OCI-LY7 (cell line): ENCODE data around the gene LRRC46. TPM values are rescaled to one million over a fixed set of nuclear protein-coding genes. Genes with fewer than 3 reads are reported as not detected.

Source experiments
- BruUV-seq: library from RNA; stranded (reverse); fragments of 400-500 nt; replicated peaks from 2 replicates; lab custom pipeline; 2021; lab: Mats Ljungman, UMichigan
- CTCF ChIA-PET: fragments of 300-600 bp; sonication (Branson Sonifier 250); formaldehyde crosslinking; loops from one replicate; lab custom pipeline; 2022; ENCODE audit warnings: antibody characterized with exemption; ENCODE audit not compliant: unreplicated experiment; lab: Charles Lee
- POLR2A ChIA-PET: fragments of 300-600 bp; sonication (Branson Sonifier 250); formaldehyde crosslinking; loops from one replicate; lab custom pipeline; 2022; ENCODE audit warnings: antibody characterized with exemption; lab: Charles Lee
- DNase-seq: peaks from one replicate; pipeline ENCODE4 v3.0.0-alpha.2; 2015; ENCODE audit warnings: low spot score
- H2AFZ ChIP-seq: fragments of 200-600 bp; sonication (generic), shearing (Covaris generic); 2 replicates; pipeline ENCODE4 v1.6.1; 2014; ENCODE audit warnings: mild to moderate bottlenecking, antibody characterized with exemption, low read length, moderate library complexity
- H3K27ac ChIP-seq: fragments of 200-600 bp; sonication (generic); 2 replicates; pipeline ENCODE4 v1.5.1; 2014; ENCODE audit warnings: mixed run types, low read depth, mild to moderate bottlenecking, moderate library complexity, low read length, inconsistent platforms; ENCODE audit not compliant: poor library complexity, severe bottlenecking
- H3K36me3 ChIP-seq: fragments of 200-600 bp; sonication (generic); 2 replicates; pipeline ENCODE4 v1.6.1; 2014; ENCODE audit warnings: mild to moderate bottlenecking, antibody characterized with exemption, low read length, moderate library complexity, mixed read lengths; ENCODE audit not compliant: insufficient read depth
- H3K4me1 ChIP-seq: fragments of 200-600 bp; sonication (generic); 2 replicates; pipeline ENCODE4 v1.5.1; 2014; ENCODE audit warnings: mild to moderate bottlenecking, low read length; ENCODE audit not compliant: insufficient read depth, poor library complexity, severe bottlenecking
- H3K4me2 ChIP-seq: fragments of 200-600 bp; sonication (generic); 2 replicates; pipeline ENCODE4 v1.6.1; 2014; ENCODE audit warnings: mild to moderate bottlenecking, low read length
- H3K4me3 ChIP-seq: fragments of 200-600 bp; sonication (generic); 2 replicates; pipeline ENCODE4 v1.5.1; 2014; ENCODE audit warnings: mild to moderate bottlenecking, low read depth, low read length; ENCODE audit not compliant: poor library complexity, severe bottlenecking
- H3K79me2 ChIP-seq: fragments of 200-600 bp; sonication (generic); 2 replicates; pipeline ENCODE4 v1.6.1; 2016; ENCODE audit warnings: low read depth, mild to moderate bottlenecking, low read length, moderate library complexity, mixed read lengths; ENCODE audit not compliant: insufficient read depth
- H3K9me2 ChIP-seq: fragments of 200-600 bp; sonication (generic); 2 replicates; pipeline ENCODE4 v1.6.1; 2016; ENCODE audit warnings: mild to moderate bottlenecking, low read length, mixed read lengths; ENCODE audit not compliant: insufficient read depth
- H3K9me3 ChIP-seq: fragments of 200-600 bp; sonication (generic); 2 replicates; pipeline ENCODE4 v1.6.1; 2014; ENCODE audit warnings: mild to moderate bottlenecking, mixed run types, low read length, mixed read lengths
- H4K20me1 ChIP-seq: fragments of 200-600 bp; sonication (generic); 2 replicates; pipeline ENCODE4 v1.6.1; 2014; ENCODE audit warnings: mild to moderate bottlenecking, antibody characterized with exemption, low read length, moderate library complexity, mixed read lengths; ENCODE audit not compliant: insufficient read depth
- EZH2phosphoT487 ChIP-seq: fragments of 200-600 bp; sonication (generic); IDR thresholded peaks from 2 replicates; pipeline ENCODE4 v1.6.1; 2018; ENCODE audit warnings: low read depth, borderline replicate concordance, mild to moderate bottlenecking, mixed run types, antibody characterized with exemption, low read length, moderate library complexity, mixed read lengths
- intact Hi-C: fragments of 100-400 bp; cut with micrococcal nuclease; formaldehyde crosslinking; loops from one replicate; pipeline ENCODE4 v1.10.0; 2022; ENCODE audit not compliant: unreplicated experiment
- total RNA-seq, 2 experiments: library from RNA; depleted of rRNA in 1 of 2; stranded (reverse); fragments of >200 nt in 1 of 2; shearing (Covaris generic) in 1 of 2; gene quantifications; 2 replicates each; pipeline ENCODE4 v1.2.3, GENCODE V29; 2014 to 2022
- TF ChIP-seq, protein P1 (sequence below): fragments of 200-600 bp; sonication (generic); conservative IDR thresholded peaks from 2 replicates; pipeline ENCODE4 v1.5.1; 2014; ENCODE audit warnings: mild to moderate bottlenecking, antibody characterized with exemption, low read length, moderate library complexity, mixed read lengths

Gene LRRC46
- total RNA-seq, 2 experiments from 2014 or later, result 0.85 to 1.2 TPM

DNA sequence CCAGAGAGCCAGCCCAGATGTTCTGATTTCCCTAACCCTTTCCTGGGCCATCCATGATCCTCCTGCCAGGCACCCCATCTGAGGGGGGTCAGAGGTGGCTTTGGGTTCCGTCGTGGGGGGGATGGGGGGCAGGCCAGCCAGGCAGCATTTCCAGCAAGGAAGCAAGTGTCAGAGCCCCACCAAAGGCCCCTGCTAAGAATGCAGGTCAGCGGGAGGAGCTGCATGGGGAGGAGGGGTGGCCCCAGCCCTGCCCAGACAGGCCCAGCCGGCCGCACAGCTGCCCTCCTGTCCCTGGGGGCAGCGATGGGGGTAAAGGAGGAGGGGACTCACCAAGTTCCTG is 11.9 kb downstream of the LRRC46 start:
- TF ChIP-seq, protein P1, sequence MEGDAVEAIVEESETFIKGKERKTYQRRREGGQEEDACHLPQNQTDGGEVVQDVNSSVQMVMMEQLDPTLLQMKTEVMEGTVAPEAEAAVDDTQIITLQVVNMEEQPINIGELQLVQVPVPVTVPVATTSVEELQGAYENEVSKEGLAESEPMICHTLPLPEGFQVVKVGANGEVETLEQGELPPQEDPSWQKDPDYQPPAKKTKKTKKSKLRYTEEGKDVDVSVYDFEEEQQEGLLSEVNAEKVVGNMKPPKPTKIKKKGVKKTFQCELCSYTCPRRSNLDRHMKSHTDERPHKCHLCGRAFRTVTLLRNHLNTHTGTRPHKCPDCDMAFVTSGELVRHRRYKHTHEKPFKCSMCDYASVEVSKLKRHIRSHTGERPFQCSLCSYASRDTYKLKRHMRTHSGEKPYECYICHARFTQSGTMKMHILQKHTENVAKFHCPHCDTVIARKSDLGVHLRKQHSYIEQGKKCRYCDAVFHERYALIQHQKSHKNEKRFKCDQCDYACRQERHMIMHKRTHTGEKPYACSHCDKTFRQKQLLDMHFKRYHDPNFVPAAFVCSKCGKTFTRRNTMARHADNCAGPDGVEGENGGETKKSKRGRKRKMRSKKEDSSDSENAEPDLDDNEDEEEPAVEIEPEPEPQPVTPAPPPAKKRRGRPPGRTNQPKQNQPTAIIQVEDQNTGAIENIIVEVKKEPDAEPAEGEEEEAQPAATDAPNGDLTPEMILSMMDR, result peak; percentile 41; the same call in 1 of the 2 replicates
- no peak for TF ChIP-seq EZH2phosphoT487
- H3K79me2 ChIP-seq, result no peaks in the 10 kb centered on the region
- H4K20me1 ChIP-seq, result no peaks in the 10 kb centered on the region
- H3K9me2 ChIP-seq, result no peaks in the 10 kb centered on the region
- H3K27ac ChIP-seq, result no peak overlapping the region
- H3K4me2 ChIP-seq, result no peak overlapping the region
- intact Hi-C loops, result loop anchor here (1.0 to 5.0 kb wide), 2 partner anchors 129 to 175 kb away; partner anchors contain the start of gene CDK5RAP3
- CTCF ChIA-PET, result no interaction called here
- no peaks in the 10 kb centered on the region for H3K9me3 ChIP-seq
- H3K4me3 ChIP-seq, result no peak overlapping the region
- POLR2A ChIA-PET, result interaction anchor here (1.3 kb wide), 1 partner anchor 14 kb away, joined by 4 read pairs; no protein-coding TSS in a partner anchor
- no peak overlapping the region; the same call in 1 of the 2 replicates for H2AFZ ChIP-seq
- no peaks in the 10 kb centered on the region for H3K36me3 ChIP-seq
- peaks cover 37% of the 10 kb centered on the region for H3K4me1 ChIP-seq
- no peak for DNase-seq
- BruUV-seq, result no TSS peak

DNA sequence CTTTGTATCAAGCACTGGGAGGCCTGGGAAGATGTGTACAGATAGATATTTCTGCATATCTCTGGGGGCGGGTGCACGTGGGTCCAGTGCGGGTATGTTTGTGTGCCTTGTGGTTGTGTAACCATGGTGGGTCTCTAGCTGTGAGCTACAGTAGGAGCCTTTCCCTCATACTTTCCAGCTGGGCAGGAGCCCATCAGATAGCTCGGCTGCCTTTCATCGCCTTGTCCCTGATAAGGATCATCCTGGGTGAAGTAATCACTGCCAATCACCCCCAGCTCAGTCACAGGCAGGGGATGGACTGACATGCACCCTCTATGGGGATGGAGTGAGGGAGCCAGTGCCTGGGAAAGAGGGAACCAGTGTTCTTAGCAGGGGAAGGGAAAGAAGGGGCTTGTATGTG is 12.8 kb downstream of the LRRC46 start:
- Histone ChIP-seq H3K4me2 (no peak overlapping the region), H3K9me2 (no peaks in the 10 kb centered on the region), H4K20me1 (no peaks in the 10 kb centered on the region), H3K4me3 (no peak overlapping the region), H3K27ac (no peak overlapping the region), H2AFZ (no peak overlapping the region), H3K9me3 (no peaks in the 10 kb centered on the region), H3K36me3 (no peaks in the 10 kb centered on the region), H3K4me1 (peaks cover 37% of the 10 kb centered on the region), H3K79me2 (no peaks in the 10 kb centered on the region)
- no peak for DNase-seq
- BruUV-seq, result no TSS peak
- ChIA-PET POLR2A (interaction anchor here (1.3 kb wide), 1 partner anchor 14 kb away, joined by 4 read pairs; no protein-coding TSS in a partner anchor), CTCF (no interaction called here)
- no peak for TF ChIP-seq EZH2phosphoT487
- TF ChIP-seq, protein P1, result no peak
- intact Hi-C loops, result loop anchor here (5.0 kb wide), 1 partner anchor 128 kb away; the partner anchor contains the start of gene CDK5RAP3
